Thoracic aorta (tissue), 2 donors: ENCODE results near the gene WDR82. TPM values are rescaled to one million over a fixed set of nuclear protein-coding genes. Genes with fewer than 3 reads are reported as not detected.

Experiments
- ATAC-seq: fragments of 150-250 bp; one replicate; pipeline ENCODE4 v1.8.0; 2017; ENCODE audit warnings: low read depth; ENCODE audit not compliant: insufficient number of reproducible peaks, low FRiP score
- DNase-seq: peaks from one replicate; pipeline ENCODE4 v3.0.0-alpha.2; 2020; ENCODE audit warnings: low spot score
- H3K27ac ChIP-seq, 2 donors: fragments of 200-600 bp; sonication (generic); 1 replicate in 1 of 2; 2 replicates in 1 of 2; pipeline ENCODE4 v1.5.1; 2016; ENCODE audit warnings: mild to moderate bottlenecking in 2 of 2, moderate library complexity in 2 of 2
- H3K27me3 ChIP-seq: fragments of 200-600 bp; sonication (generic); replicated peaks from 2 replicates; pipeline ENCODE4 v1.6.0; 2016; ENCODE audit warnings: mild to moderate bottlenecking; ENCODE audit not compliant: insufficient read depth
- H3K36me3 ChIP-seq: fragments of 200-600 bp; sonication (generic); one replicate; pipeline ENCODE4 v1.5.1; 2016
- H3K4me1 ChIP-seq, 2 donors: fragments of 200-600 bp; sonication (generic); 1 replicate in 1 of 2; 2 replicates in 1 of 2; pipeline versions ENCODE4 v1.5.1 to v1.6.0; 2016; ENCODE audit warnings: low read depth in 2 of 2, mild to moderate bottlenecking in 1 of 2; ENCODE audit not compliant: control insufficient read depth in 1 of 2
- H3K4me3 ChIP-seq: fragments of 200-600 bp; sonication (generic); 2 replicates; pipeline ENCODE4 v1.5.1; 2016; ENCODE audit warnings: mild to moderate bottlenecking
- H3K9me3 ChIP-seq: fragments of 200-600 bp; sonication (generic); 2 replicates; pipeline ENCODE4 v1.5.1; 2016
- CTCF ChIP-seq: fragments of 200-600 bp; sonication (generic); IDR thresholded peaks from one replicate; pipeline ENCODE4 v1.5.1; 2019; ENCODE audit warnings: antibody characterized with exemption
- total RNA-seq, 2 donors: library from RNA; depleted of rRNA; stranded (reverse); fragments of >200 nt; gene quantifications; one replicate each; pipeline versions ENCODE4 v1.1.0 to v1.2.3, GENCODE V29; 2016

Gene WDR82
- total RNA-seq, 2 donors from 2014 or later: 44.5 to 66.2 TPM

GRCh38 chr3:52305926-52306325, 27.5 kb upstream of the WDR82 start:
- Histone ChIP-seq H3K27ac (no peak overlapping the region), H3K36me3 (no peaks in the 10 kb centered on the region), H3K27me3 (no peaks in the 10 kb centered on the region), H3K4me1 (no peaks in the 10 kb centered on the region), H3K4me3 (no peak overlapping the region), H3K9me3 (no peaks in the 10 kb centered on the region)
- DNase-seq (no peak), ATAC-seq (no peak)
- no peak for TF ChIP-seq CTCF

GRCh38 chr3:52303811-52304210, 25.4 kb upstream of the WDR82 start:
- TF ChIP-seq CTCF: no peak
- ATAC-seq (no peak), DNase-seq (no peak)
- Histone ChIP-seq H3K9me3 (no peaks in the 10 kb centered on the region), H3K36me3 (no peaks in the 10 kb centered on the region), H3K27ac (no peak overlapping the region), H3K4me3 (no peak overlapping the region), H3K27me3 (no peaks in the 10 kb centered on the region), H3K4me1 (peaks cover 0 to 7% of the 10 kb centered on the region in 2 donors)

- no peak for TF ChIP-seq CTCF
- ATAC-seq: no peak
- no peak overlapping the region for H3K4me3 ChIP-seq
- no peak for DNase-seq
- H3K9me3 ChIP-seq: no peaks in the 10 kb centered on the region
- H3K4me1 ChIP-seq: peaks cover 0 to 7% of the 10 kb centered on the region in 2 donors
- no peaks in the 10 kb centered on the region for H3K27me3 ChIP-seq
- H3K36me3 ChIP-seq: no peaks in the 10 kb centered on the region
- H3K27ac ChIP-seq: no peak overlapping the region
These were observed 24.1 kb upstream of the WDR82 start for GRCh38 chr3:52302426-52303145.

- no peaks in the 10 kb centered on the region for H3K27me3 ChIP-seq
- H3K36me3 ChIP-seq: no peaks in the 10 kb centered on the region
- H3K4me1 ChIP-seq: peaks cover 0 to 7% of the 10 kb centered on the region in 2 donors
- DNase-seq (no peak), ATAC-seq (no peak)
- H3K27ac ChIP-seq: no peak overlapping the region
- no peak overlapping the region for H3K4me3 ChIP-seq
- no peaks in the 10 kb centered on the region for H3K9me3 ChIP-seq
- TF ChIP-seq CTCF: no peak
These were observed 21.6 kb upstream of the WDR82 start for GRCh38 chr3:52299879-52300611.

- H3K27ac ChIP-seq: no peak overlapping the region
- no peaks in the 10 kb centered on the region for H3K9me3 ChIP-seq
- no peak overlapping the region for H3K4me3 ChIP-seq
- DNase-seq (no peak), ATAC-seq (no peak)
- no peaks in the 10 kb centered on the region for H3K36me3 ChIP-seq
- TF ChIP-seq CTCF: no peak
- H3K27me3 ChIP-seq: no peaks in the 10 kb centered on the region
- H3K4me1 ChIP-seq: peaks cover 0 to 7% of the 10 kb centered on the region in 2 donors
These were observed 20.9 kb upstream of the WDR82 start for GRCh38 chr3:52299247-52299878.
